Measurements from ENCODE around the gene DNAI4. TPM values are rescaled to one million over a fixed set of nuclear protein-coding genes. Genes with fewer than 3 reads are reported as not detected.
"Not testable (repeated sequence)": the region's sequence is repeated elsewhere in the genome, so short reads cannot be mapped to it uniquely, and the experiment has no call there.

DNAI4 gene
- total RNA-seq, 2 donors from 2014 or later = 1.9 to 5.9 TPM

DNA sequence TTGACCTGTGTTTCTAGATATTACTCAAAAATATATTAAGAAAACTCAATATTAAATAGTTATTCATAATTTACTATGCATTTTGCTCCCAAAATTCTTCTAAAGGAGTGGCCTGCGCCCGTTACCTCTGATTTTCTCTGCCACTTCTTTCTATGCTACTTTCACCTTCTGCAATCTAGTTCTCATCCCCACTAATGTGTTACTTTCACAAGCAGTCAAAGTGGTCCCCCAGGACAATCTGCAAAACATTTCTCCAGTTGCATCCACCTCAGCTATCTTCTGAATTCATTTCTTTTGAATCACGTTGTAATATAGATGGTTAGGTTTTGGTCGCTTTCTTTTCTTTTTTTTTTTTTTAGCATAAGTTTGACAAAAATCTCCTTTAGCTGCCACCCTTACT is 137.0 kb downstream of the DNAI4 start:
- ATAC-seq (ENCODE audit: insufficient number of reproducible peaks, low FRiP score, low read depth) = no peak

GRCh38 chr1:66785800-66786199 is 138.9 kb downstream of the DNAI4 start:
- H3K4me1 ChIP-seq (ENCODE audit: control insufficient read depth in 1 of 2, low read depth in 2 of 2); H3K27ac ChIP-seq; DNase-seq (ENCODE audit: low spot score); H3K9me3 ChIP-seq; H3K27me3 ChIP-seq (replicated peaks; ENCODE audit: insufficient read depth); ATAC-seq (ENCODE audit: insufficient number of reproducible peaks, low FRiP score, low read depth); H3K36me3 ChIP-seq; H3K4me3 ChIP-seq: not testable (repeated sequence)

More for the DNA sequence above, 137.0 kb downstream of the DNAI4 start:
- H3K36me3 ChIP-seq = no peaks in the 10 kb centered on the region
- DNase-seq (ENCODE audit: low spot score) = no peak
- no peaks in the 10 kb centered on the region for H3K27me3 ChIP-seq (replicated peaks; ENCODE audit: insufficient read depth)
- H3K4me1 ChIP-seq (ENCODE audit: control insufficient read depth in 1 of 2, low read depth in 2 of 2) = no peaks in the 10 kb centered on the region
- no peak overlapping the region for H3K4me3 ChIP-seq
- no peak for TF ChIP-seq CTCF (IDR thresholded peaks at IDR 0.05)
- H3K9me3 ChIP-seq = no peaks in the 10 kb centered on the region
- H3K27ac ChIP-seq = no peak overlapping the region

DNA sequence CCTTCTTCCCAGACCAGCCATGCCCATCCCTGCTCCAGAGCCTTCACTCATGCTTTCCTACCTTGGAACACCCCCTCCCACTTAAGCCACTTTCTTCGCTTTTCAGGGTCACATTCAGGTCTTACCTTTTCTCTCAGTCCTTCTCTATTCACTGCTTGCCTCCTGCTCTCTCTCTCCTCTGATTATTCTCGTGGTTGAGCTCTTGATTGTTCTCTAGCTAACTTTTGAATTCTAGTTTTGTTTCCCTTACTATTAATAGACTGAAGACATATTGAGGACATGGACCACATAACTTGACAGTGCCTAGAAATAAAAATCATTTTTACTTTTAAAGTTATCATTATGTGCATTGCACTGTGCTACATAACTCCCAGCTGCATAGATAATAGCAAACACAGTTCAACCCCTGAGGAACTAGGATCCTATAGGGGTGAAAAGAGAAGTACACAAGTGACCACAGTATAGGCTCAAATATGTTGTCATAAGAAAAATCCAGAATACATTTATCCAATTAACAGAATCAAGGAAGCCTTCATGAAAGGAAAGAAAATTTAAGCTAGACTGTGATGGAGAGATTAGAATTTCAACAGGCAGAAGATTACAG is 145.1 kb downstream of the DNAI4 start:
- no peak for ATAC-seq (ENCODE audit: insufficient number of reproducible peaks, low FRiP score, low read depth)

GRCh38 chr1:66778969-66779368 is 145.7 kb downstream of the DNAI4 start:
- Histone ChIP-seq H3K27me3 (replicated peaks; ENCODE audit: insufficient read depth) (no peaks in the 10 kb centered on the region), H3K9me3 (no peaks in the 10 kb centered on the region), H3K36me3 (no peaks in the 10 kb centered on the region), H3K4me1 (ENCODE audit: control insufficient read depth in 1 of 2, low read depth in 2 of 2) (no peaks in the 10 kb centered on the region), H3K4me3 (no peak overlapping the region), H3K27ac (no peak overlapping the region)
- TF ChIP-seq CTCF (IDR thresholded peaks at IDR 0.05) = no peak
- DNase-seq (ENCODE audit: low spot score) = no peak
- ATAC-seq (ENCODE audit: insufficient number of reproducible peaks, low FRiP score, low read depth) = no peak

More for the DNA sequence above, 145.1 kb downstream of the DNAI4 start:
- Histone ChIP-seq H3K4me1 (ENCODE audit: control insufficient read depth in 1 of 2, low read depth in 2 of 2) (no peaks in the 10 kb centered on the region), H3K27ac (no peak overlapping the region), H3K9me3 (no peaks in the 10 kb centered on the region), H3K4me3 (no peak overlapping the region), H3K27me3 (replicated peaks; ENCODE audit: insufficient read depth) (no peaks in the 10 kb centered on the region), H3K36me3 (no peaks in the 10 kb centered on the region)
- no peak for TF ChIP-seq CTCF (IDR thresholded peaks at IDR 0.05)
- DNase-seq (ENCODE audit: low spot score) = no peak

- H3K4me3 ChIP-seq = no peak overlapping the region
- ATAC-seq (ENCODE audit: insufficient number of reproducible peaks, low FRiP score, low read depth) = no peak
- no peaks in the 10 kb centered on the region for H3K4me1 ChIP-seq (ENCODE audit: control insufficient read depth in 1 of 2, low read depth in 2 of 2)
- TF ChIP-seq CTCF (IDR thresholded peaks at IDR 0.05) = no peak
- no peaks in the 10 kb centered on the region for H3K9me3 ChIP-seq
- H3K27me3 ChIP-seq (replicated peaks; ENCODE audit: insufficient read depth) = no peaks in the 10 kb centered on the region
- no peaks in the 10 kb centered on the region for H3K36me3 ChIP-seq
- DNase-seq (ENCODE audit: low spot score) = no peak
- no peak overlapping the region for H3K27ac ChIP-seq
These were observed 146.4 kb downstream of the DNAI4 start for GRCh38 chr1:66778266-66778665.

DNA sequence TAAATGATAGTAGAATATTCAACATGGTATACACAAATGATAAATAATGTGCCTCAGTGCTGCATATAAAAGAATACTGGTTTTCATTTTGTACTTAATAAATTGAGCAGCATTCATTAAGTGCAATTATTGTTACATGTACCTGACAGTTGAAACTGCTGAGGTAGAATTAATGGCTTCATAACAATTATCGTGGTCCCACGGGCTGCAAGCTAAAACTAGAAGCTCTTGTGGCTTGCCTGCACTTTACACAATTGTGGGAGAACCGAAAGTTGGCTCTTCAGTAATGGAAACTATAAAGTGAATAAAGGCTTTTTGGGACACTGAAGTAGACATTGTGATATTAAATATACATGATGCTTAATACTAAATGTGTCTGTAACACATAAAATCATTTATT is 146.8 kb downstream of the DNAI4 start:
- no peak for ATAC-seq (ENCODE audit: insufficient number of reproducible peaks, low FRiP score, low read depth)
- Histone ChIP-seq H3K4me3 (no peak overlapping the region), H3K4me1 (ENCODE audit: control insufficient read depth in 1 of 2, low read depth in 2 of 2) (no peaks in the 10 kb centered on the region), H3K27me3 (replicated peaks; ENCODE audit: insufficient read depth) (no peaks in the 10 kb centered on the region), H3K27ac (no peak overlapping the region), H3K9me3 (no peaks in the 10 kb centered on the region), H3K36me3 (no peaks in the 10 kb centered on the region)
- DNase-seq (ENCODE audit: low spot score) = no peak
- no peak for TF ChIP-seq CTCF (IDR thresholded peaks at IDR 0.05)

All from thoracic aorta (tissue), 2 donors.